ENCODE data around the gene MAG.

GRCh38 chr19:35249848-35250711 lies 41.9 kb upstream of the MAG start:
- TF ChIP-seq CTCF (conservative IDR thresholded peaks at IDR 0.05; ENCODE audit: low read length) (no peak), EZH2phosphoT487 (IDR thresholded peaks at IDR 0.05; ENCODE audit: borderline replicate concordance) (no peak)
